ENCODE data around the gene ATG4C. TPM values are rescaled to one million over a fixed set of nuclear protein-coding genes. Genes with fewer than 3 reads are reported as not detected.

Gene ATG4C
- total RNA-seq, 1 experiment from 2014 or later = 13.1 TPM

DNA sequence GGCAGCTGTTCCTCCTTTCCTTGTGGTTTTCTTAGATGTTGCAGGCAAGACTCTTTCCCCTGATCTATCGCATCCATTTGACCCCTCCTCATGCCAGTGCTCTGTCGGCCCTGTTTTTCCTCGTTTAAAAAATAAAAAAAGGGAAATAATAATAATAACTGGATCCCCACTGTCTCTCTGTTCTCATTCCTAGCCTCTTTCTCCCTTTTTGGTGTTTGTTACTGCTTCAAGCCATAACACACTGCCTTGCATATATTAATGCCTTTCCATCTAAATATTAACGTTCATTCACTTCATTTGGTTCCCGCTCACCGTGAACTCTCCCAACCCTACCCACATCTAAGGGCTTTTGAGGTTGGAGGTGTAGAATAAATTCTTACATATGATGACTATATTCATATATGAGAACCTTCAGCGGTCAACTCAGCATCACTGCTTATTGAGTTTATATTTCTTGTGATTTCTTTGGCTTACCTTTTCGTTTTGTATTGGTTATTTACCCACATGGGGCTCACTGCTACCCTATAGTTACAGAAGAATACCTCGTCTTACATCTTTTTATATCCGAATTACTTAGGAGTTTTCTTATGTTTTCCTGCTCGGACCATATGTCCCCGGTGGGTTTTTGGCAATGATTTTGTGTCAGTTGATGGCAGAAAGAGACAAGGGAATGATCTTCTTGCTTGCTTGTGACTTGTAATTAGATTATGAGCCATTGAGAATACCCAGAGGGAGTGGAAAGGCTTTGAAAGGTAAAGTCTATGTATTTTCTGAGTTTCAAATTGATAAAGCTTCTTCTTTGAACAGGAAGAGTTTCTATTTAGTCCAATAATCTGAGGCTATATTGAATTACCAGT is 805 bp downstream of the ATG4C start:
- no peak overlapping the region for H4K91ac ChIP-seq (ENCODE audit: insufficient read length, low read depth, low read length)
- no peak overlapping the region for H4K8ac ChIP-seq (replicated peaks; ENCODE audit: insufficient read length, low read depth, low read length)
- H3K36me3 Mint-ChIP-seq (ENCODE audit: insufficient read depth in 1 of 3, low read depth in 3 of 3) = no peaks in the 10 kb centered on the region
- no peak overlapping the region for H2BK120ac ChIP-seq (ENCODE audit: low read depth, low read length, poor library complexity, severe bottlenecking)
- no peak overlapping the region for H3K18ac ChIP-seq (ENCODE audit: insufficient read length, low read depth, low read length)
- H2BK15ac ChIP-seq (ENCODE audit: low read depth, low read length) = no peak overlapping the region
- no peaks in the 10 kb centered on the region for H3K9me3 ChIP-seq (ENCODE audit: control insufficient read depth, low read depth, low read length)
- no peak overlapping the region for H2BK20ac ChIP-seq (ENCODE audit: low read depth, low read length, poor library complexity, severe bottlenecking)
- peak overlapping the region; percentile 73 for H3K4me2 ChIP-seq (ENCODE audit: insufficient read depth, insufficient read length, low read length)
- no peak overlapping the region for H3K27ac Mint-ChIP-seq
- no peak overlapping the region for H2AK5ac ChIP-seq (ENCODE audit: insufficient read length, low read length)
- peaks cover 4% of the 10 kb centered on the region for H3K79me1 ChIP-seq (ENCODE audit: insufficient read depth, low read depth, low read length, poor library complexity, severe bottlenecking)
- H3K56ac ChIP-seq (ENCODE audit: insufficient read length, low read depth, low read length) = no peak overlapping the region
- no peaks in the 10 kb centered on the region for H3K4me1 ChIP-seq (ENCODE audit: insufficient read depth, low read length)
- no peak overlapping the region for H3K14ac ChIP-seq (ENCODE audit: insufficient read depth, low read length)
- WGBS (ENCODE audit: extremely low coverage, insufficient read length, low lambda C conversion rate) = no CpG with 5 or more reads among the region's 12 CpGs
- H4K5ac ChIP-seq (ENCODE audit: insufficient read length, low read depth, low read length) = no peak overlapping the region
- no peak overlapping the region for H3K4me3 Mint-ChIP-seq
- H3K4ac ChIP-seq (ENCODE audit: low read depth, low read length) = no peak overlapping the region
- no peaks in the 10 kb centered on the region for H4K20me1 ChIP-seq (ENCODE audit: control insufficient read depth, insufficient read depth, insufficient read length)
- H3K27me3 ChIP-seq (ENCODE audit: insufficient read depth, low read length) = no peaks in the 10 kb centered on the region
- H3K9me3 Mint-ChIP-seq = no peaks in the 10 kb centered on the region
- TF ChIP-seq CTCF (conservative IDR thresholded peaks at IDR 0.05) = no peak
- no peak overlapping the region for H2BK12ac ChIP-seq (ENCODE audit: insufficient read length, low read depth, low read length)
- no peak overlapping the region for H3K23ac ChIP-seq (ENCODE audit: insufficient read length, low read depth, low read length)
- no peak overlapping the region for H2BK5ac ChIP-seq (ENCODE audit: insufficient read length, low read length)
- H3K4me1 Mint-ChIP-seq = no peaks in the 10 kb centered on the region
- H3K79me2 ChIP-seq (ENCODE audit: insufficient read depth, low read length) = peaks cover 1% of the 10 kb centered on the region; the same call in 1 of the 2 replicates
- H3K27me3 Mint-ChIP-seq (ENCODE audit: low read depth) = no peaks in the 10 kb centered on the region
- H3K9ac ChIP-seq (ENCODE audit: extremely low read depth, insufficient read length, low read length) = peak overlapping the region; percentile 92
- no peak for DNase-seq
- H2AFZ ChIP-seq (ENCODE audit: low read length) = no peak overlapping the region
- no peak overlapping the region for H3K27ac ChIP-seq (ENCODE audit: insufficient read length, low read depth, low read length)
- H3T11ph ChIP-seq (ENCODE audit: low read length) = no peak overlapping the region
- peaks cover 4% of the 10 kb centered on the region for H3K23me2 ChIP-seq (ENCODE audit: insufficient read length, low read depth, low read length, poor library complexity, severe bottlenecking)

Measured in H9 (cell line).